Epithelial cell of esophagus (primary cell): ENCODE data around the gene NBPF11.
"Not testable (repeated sequence)": the region's sequence is repeated elsewhere in the genome, so short reads cannot be mapped to it uniquely, and the experiment has no call there.

ENCODE experiments used
- DNase-seq: peaks from one replicate; pipeline ENCODE4 v3.0.0; 2010; ENCODE audit warnings: low read depth
- H3K4me3 ChIP-seq: 2 replicates; pipeline ENCODE4 v1.5.1; 2011; ENCODE audit warnings: mild to moderate bottlenecking, low read length, control low read depth
- TF ChIP-seq, protein P1 (sequence below): IDR thresholded peaks from 2 replicates; pipeline ENCODE4 v1.5.1; 2011; ENCODE audit warnings: low read depth, mild to moderate bottlenecking, low read length, control low read depth, inconsistent platforms; ENCODE audit not compliant: insufficient read depth; ENCODE audit errors: missing control alignments

The NBPF11 gene

DNA sequence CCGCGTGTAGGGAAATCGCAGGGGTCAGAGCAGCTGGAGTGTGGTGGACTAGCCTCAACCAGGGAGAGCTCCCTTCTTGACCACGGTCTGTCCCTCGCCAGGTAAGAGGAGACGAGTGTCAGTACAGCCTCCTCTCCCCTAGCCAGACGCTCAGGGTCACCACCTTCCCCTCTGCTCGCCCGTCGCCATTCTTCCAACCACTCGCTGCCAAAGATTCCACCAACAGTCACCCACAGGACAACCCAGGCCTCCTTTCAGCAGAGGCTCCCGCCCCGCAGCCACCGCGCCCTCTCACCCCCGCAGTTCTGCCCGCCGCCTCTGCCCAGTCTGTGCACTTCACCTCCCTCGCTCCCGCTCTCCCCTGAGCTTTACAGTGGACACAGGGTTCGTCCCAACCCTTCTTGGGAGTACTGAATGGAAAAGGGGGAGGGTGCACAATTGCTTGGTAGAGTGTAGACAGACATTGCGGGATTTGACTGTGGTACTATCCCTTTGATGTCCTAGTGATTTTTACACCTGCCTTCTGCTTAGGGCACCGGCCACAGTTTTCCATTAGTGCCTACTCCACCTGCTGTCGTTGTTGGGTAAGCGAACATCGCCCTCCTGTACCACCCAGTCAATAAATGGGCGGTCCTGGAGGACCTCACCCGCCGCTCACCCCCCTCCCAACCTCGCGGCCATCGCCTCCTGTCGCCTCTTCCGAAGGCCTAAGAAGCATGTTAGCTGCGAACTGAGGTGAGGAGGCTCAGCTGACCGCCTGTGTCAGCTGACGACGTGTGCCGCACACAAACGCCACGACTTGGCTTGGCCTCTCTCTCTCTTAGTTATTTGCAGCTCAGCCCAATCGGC is 9.2 kb upstream of the NBPF11 start:
- TF ChIP-seq, protein P1, sequence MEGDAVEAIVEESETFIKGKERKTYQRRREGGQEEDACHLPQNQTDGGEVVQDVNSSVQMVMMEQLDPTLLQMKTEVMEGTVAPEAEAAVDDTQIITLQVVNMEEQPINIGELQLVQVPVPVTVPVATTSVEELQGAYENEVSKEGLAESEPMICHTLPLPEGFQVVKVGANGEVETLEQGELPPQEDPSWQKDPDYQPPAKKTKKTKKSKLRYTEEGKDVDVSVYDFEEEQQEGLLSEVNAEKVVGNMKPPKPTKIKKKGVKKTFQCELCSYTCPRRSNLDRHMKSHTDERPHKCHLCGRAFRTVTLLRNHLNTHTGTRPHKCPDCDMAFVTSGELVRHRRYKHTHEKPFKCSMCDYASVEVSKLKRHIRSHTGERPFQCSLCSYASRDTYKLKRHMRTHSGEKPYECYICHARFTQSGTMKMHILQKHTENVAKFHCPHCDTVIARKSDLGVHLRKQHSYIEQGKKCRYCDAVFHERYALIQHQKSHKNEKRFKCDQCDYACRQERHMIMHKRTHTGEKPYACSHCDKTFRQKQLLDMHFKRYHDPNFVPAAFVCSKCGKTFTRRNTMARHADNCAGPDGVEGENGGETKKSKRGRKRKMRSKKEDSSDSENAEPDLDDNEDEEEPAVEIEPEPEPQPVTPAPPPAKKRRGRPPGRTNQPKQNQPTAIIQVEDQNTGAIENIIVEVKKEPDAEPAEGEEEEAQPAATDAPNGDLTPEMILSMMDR = no peak
- DNase-seq = no peak
- no peak overlapping the region for H3K4me3 ChIP-seq

DNA sequence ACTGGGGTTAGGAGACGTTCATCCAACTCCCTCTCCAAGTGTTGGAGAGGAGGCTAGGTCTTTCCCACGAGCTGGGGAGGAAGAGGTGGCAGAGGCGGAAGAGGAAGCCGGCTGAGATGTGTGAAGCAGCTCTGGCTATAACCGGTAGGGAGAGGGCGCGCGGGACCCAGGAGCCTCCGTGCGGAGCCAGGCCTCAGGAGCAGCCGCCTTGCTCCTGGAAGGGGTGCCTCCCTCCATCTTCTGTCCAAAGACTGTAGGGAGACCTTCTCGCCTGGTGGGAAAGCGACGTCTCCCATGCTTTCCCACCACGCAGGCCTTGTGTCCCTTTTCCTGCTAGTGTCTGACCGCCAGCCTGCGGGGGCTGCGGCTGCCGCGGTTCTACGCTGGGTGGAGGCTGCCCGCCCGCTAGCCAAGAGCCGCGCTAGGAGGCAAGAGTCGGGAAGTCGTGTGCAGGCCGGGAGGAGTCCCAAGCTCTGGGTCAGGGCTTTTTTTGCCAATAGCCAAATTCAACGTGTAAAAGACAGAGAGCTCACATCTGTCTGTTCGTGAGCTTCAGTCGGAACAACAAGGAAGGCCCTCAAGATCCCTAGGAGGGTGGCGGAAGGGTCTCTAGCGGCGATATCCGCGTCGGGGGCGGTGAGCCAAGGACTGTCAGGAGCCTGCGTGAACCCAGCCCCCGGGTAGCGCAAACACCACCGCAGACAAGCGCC is 8.4 kb upstream of the NBPF11 start:
- no peak overlapping the region for H3K4me3 ChIP-seq
- DNase-seq = no peak

DNA sequence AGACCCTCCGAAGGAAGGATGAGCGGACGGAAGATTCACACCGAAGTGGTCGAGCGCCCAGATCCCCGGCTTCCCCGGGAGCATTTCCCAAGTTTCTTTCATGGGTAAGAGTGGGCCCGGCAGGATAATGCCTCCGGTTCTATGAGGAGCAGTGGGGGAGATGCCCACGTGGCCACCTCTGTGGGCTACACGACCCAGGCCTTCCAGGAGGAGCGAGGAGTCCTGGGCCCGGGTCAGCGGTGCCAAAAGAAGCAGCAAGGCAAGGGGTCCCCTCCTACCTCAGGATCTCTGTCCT is 7.9 kb upstream of the NBPF11 start:
- DNase-seq = no peak
- no peak overlapping the region for H3K4me3 ChIP-seq
- TF ChIP-seq, protein P1 = no peak

More for the DNA sequence above, 8.4 kb upstream of the NBPF11 start:
- TF ChIP-seq, protein P1 = no peak

DNA sequence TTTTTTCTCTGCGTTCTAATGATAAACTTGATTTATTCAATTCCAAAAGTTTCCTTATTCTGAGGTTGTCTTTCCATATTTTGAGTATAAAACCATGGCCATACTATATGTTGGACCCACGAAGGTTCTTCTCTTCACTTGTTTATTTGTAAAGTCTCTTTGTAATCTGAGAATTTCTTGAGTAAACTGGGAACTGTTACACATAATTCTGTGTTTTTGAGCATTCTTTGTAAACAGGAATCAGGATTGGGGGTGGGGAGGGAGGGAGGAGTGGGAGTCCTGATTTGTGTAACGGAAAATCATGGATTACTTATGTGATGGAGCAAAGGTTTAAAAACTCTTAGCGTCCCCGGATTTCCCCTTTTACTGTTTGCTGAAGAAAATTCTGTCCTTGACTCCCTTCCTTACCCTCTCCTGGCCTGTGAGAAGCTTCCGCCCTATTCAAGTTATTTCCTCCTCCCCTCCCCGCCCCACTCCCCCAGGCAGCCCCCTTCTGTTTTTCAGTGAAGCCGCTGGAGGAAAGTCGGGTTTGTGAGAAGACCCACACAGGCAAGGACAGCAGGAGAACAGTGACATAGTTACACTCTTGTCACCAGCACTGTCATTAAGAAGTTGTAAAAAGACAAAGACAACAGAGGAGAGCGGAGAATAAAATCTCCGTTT is 6.4 kb upstream of the NBPF11 start:
- H3K4me3 ChIP-seq = no peak overlapping the region
- TF ChIP-seq, protein P1 = no peak
- DNase-seq = no peak

DNA sequence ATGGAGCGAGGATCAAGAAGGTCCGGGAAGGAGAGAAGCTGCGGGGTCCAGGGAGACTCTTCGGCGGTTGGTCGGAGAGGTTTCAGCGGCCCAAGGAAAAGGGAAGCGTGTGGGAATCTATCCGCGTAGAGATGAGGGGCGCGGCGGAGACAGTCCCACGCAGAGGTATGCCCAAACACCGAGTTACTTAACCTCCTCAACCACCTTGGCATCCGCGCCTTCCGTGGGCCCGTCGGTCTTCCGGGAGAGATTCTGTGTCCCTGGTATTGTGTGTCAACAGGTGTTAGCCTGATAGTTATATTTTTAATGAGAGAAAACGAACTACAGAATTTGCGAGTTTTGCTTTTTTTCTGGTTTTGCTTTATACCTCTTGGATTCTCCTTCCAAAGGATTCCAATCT is 5.7 kb upstream of the NBPF11 start:
- DNase-seq, H3K4me3 ChIP-seq: not testable (repeated sequence)

DNA sequence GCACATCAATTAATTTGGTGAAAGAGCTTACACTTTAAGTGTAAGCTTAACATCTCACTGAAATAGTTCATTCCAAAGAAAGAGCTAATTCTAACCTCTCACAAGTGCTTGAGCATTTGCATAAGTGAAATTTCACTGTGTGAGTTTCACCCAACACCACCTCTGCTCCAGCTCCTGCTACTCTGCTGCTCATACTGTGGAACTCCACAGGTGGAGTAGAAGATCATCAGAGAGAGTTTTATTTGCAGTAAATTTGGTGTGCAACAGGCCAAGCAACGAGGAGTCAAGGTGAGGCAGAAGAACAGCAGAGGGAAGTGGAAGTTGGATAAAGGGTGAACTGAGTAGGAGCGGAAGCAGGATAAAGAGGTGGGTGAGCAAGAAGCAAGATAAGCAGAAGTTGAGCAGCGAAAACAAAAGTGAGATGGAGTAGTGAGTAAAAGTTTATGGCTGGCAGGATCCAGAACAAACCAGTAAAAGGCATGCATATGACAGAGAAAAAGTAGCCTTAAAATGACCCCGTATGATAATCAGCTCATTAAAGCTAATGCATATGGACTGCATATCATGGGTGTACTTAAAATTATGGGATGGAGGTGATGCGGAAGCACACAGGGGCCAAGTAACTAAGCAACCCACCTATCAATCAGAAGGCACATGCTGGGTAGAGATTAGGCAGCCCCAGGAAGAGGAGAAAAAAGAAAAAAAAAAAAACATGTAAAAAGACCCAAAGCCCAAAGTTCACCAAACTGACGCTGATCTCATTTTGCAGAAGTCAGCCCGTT is 3.6 kb upstream of the NBPF11 start:
- not testable (repeated sequence) for DNase-seq, H3K4me3 ChIP-seq

DNA sequence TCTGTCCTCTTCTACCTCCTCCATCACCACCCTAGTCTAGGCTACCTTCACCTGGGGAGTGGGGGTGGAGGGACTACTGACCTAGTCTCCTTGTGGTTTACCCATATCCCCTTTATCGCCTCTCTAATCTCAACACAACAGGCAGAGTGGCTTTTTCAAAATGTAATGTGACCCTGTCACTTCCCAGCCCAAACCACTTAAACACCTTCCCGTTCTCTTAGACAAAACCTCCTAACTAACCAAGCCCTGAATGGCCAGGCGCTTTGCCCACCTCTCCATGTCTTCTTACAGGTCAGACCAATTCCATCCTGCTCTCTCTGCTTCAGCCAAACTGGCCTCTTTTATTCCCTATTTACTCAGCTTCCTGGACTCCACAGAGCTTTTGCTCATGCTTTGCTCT is 714 bp upstream of the NBPF11 start:
- not testable (repeated sequence) for DNase-seq, H3K4me3 ChIP-seq

DNA sequence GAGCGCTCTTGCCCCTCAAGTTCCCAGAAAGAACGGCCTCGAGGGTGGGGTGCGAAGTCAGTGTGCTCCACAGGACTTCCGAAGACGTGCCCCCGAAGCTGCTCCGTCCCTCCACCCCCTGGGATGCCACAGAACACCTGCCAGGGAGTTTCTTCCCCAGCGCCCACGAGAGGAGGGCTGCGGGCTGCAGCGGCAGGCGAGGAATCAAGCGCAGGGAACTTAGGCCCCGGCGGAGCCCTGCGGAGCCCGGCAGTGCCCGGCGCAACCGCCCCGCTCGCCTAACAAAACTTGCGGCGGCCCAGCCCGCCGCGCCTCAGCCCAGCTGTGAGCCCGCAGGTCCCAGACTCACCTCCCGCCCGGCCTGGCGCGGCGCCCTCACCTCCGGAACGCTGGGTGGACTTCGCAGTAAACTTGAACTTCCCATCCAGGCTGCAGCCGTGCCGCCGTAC is 686 bp downstream of the NBPF11 start:
- H3K4me3 ChIP-seq = peak overlapping the region; percentile 55
- DNase-seq = peak; percentile 28

DNA sequence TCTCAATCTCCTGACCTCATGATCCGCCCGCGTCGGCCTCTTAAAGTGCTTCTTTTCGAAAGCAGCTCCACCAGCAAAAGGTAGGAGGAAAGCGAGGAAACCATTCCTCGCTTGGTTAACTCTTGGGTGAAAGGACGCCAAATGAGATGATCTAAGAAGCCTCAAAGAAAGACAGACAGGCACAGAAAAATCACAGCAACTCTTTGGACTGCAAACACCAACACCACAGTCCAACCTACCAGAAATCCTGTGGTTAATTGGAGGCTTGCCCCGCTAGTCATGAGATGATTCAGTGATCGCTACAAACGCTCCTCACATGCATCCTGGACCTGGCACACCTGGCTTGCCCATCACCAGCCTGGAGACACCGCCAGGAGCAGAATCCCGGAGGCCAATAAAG is 1.1 kb downstream of the NBPF11 start:
- peak; percentile 65 for DNase-seq
- peak overlapping the region; percentile 55 for H3K4me3 ChIP-seq

DNA sequence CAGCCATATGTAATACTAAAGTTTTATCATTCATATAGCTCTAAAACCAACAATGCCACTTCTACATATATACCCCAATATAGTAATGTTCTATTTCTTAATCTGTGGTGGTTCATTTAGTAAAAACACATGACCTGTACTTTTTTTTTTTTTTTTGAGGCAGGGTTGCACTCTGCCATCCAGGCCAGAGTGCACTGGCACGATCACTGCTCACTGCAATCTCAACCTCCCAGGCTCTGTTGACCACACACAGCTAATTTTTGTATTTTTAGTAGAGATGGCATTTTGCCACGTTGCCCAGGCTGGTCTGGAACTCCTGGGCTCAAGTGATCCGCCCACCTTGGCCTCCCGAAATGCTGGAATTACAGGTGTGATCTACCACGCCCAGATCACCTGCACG is 2.1 kb downstream of the NBPF11 start:
- not testable (repeated sequence) for DNase-seq, H3K4me3 ChIP-seq

DNA sequence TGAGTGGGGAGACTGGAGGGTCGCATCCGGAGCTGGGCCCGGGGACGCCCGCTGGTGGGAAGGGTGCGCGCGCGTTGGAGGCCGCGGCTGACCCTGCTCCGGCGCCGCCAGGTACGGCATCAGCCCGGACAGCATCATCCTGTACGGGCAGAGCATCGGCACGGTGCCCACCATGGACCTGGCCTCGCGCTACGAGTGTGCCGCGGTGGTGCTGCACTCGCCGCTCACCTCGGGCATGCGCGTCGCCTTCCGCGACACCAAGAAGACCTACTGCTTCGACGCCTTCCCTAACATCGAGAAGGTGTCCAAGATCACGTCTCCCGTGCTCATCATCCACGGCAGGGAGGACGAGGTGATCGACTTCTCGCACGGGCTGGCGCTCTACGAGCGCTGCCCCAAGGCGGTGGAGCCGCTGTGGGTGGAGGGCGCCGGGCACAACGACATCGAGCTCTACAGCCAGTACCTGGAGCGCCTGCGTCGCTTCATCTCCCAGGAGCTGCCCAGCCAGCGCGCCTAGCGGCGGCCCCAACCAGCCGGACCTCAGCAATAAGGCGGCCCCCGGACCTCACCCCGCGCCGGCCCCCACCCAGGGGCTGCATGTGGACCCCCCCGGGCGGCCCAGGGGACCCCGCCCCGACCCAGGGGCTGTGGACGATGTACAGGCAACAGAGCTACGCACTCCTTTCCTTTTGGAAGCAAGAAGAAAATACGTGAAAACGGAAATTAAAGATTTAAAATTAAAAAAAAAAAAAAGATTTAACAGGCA is 2.8 kb downstream of the NBPF11 start:
- H3K4me3 ChIP-seq, DNase-seq: not testable (repeated sequence)

DNA sequence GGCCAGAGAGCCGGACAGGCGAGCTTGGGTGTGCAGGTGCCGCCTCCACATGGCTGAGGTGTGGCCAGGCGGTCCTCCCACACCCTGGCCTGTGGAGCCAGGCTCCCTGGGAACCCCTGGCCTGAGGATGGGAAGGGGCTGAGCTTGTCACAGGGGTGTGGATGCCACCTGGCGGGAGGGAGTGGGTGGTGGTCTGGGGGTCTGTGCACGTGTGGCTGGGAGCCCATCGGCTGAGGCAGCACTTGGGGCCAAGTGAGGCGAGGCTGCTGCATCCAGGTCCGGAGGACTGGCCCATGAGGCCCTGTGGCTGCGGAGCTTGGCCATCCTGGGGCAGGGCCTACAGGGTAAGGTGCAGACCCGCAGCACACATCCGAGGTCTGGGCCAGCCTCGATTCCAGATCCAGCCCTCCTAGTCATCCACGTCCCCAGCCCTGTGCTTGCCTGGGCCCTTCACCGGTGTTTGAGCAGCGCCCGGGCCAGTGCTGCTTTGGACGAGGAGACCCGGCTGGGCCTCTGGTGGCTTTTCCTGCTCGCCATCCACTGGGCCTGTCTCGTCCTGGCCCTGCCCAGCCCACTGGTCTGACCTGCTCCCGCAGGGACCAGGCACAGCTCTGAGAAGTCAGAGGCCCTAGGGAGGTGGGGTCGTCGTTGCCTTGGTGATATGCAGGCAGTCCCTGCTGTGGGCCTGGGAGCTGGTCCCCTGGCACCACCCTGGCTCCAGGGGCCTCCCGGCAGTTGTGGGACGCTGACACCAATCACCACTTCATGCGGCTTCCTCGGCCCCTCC is 4.8 kb downstream of the NBPF11 start:
- DNase-seq, H3K4me3 ChIP-seq: not testable (repeated sequence)
